Stimulated activated naive CD8-positive, alpha-beta T cell treated with anti-CD3 and anti-CD28 coated beads, Interleukin-15, Interleukin-2, amounts not matched to agents 100 ng/mL and 50 ng/mL, for 24 hours (primary cell): Measurements from ENCODE around the gene CAD.

Experiments
- H3K27ac Mint-ChIP-seq: one replicate; pipeline ENCODE4 v1.8.0; 2021; ENCODE audit warnings: mild to moderate bottlenecking, mixed read lengths
- H3K27me3 Mint-ChIP-seq: one replicate; pipeline ENCODE4 v1.8.0; 2021; ENCODE audit warnings: mixed read lengths
- H3K36me3 Mint-ChIP-seq: one replicate; pipeline ENCODE4 v1.8.0; 2021; ENCODE audit warnings: low read depth, mixed read lengths
- H3K4me1 Mint-ChIP-seq: one replicate; pipeline ENCODE4 v1.8.0; 2021; ENCODE audit warnings: low read depth, mixed read lengths
- H3K4me3 Mint-ChIP-seq: one replicate; pipeline ENCODE4 v1.8.0; 2021; ENCODE audit warnings: mild to moderate bottlenecking, mixed read lengths
- H3K9me3 Mint-ChIP-seq: one replicate; pipeline ENCODE4 v1.8.0; 2021; ENCODE audit warnings: mixed read lengths

The CAD gene

DNA sequence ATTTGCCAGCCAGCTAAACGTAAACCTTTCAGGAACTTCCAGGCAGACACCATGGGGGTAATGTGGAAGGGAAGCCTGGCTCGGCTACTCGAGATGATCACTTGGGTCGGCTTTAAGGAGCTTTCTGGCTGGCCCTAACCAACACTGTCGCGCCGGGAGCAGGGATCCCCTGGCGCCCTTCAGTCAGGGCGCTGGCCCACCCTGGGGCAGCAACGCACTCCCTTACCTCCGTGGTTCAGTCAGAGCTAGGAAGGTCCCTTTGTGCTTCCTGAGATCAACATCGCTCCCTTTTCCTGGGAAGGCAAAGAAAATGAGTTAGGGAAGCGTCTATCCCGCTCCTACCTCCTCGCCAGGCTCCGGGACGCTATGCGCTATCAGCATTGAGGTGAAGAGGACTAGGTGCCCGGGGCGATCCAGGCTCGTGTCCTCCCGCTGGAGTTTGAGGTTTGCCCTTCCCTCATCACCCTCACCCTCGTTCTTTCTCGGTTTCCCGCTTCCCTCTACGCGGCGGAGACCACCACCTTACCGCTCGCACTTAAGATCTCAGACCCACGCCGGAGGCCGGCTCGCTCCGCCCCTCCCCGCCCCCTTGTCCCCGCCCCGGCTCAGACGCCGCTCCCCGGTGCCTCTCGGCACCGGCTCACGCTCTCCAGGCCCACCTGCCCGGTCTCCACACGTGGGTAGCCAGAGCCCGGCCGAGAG is 5.8 kb upstream of the CAD start:
- Mint-ChIP-seq H3K36me3 (peaks cover 59% of the 10 kb centered on the region), H3K27ac (peak overlapping the region; percentile 89), H3K9me3 (no peaks in the 10 kb centered on the region), H3K4me3 (peak overlapping the region; percentile 96), H3K27me3 (no peaks in the 10 kb centered on the region), H3K4me1 (peaks cover 38% of the 10 kb centered on the region)

DNA sequence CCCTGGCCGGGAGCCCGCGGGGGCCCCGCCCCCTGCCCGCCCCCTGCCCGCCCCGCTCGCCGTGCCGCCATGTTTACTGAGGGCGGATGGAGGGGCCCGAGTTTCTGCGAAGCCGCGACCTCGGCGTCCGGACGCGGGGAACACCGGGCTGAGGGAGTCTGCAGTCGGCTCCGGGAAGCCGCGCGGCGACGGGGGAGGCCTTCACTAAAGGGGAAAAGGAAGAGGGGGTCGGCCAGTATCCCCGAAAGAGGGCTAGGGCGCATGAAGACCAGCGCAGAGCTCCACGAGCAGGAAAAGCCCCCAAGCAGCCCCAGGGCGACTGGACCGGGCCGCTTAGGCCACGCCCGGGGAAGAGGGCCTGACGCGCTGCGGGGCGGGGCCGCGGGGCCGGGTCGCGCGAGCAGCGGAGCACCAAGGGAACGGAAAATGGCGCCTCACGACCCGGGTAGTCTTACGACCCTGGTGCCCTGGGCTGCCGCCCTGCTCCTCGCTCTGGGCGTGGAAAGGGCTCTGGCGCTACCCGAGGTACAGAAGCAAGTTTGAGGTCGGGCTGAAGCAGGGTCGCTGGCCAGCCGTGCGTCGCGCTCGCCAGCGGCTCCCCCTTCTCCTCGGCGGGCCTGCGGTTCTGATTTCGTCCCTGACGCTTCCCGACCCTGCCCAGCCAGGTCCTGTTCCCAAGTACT is 5.1 kb upstream of the CAD start, which contains the start of the genes ATRAID and SLC5A6:
Gene ATRAID, plus strand, starts transcription at position 99 of the 683 bp plus-strand sequence. Its CDS starts 328 bp downstream, at position 427.
Gene SLC5A6, minus strand, starts transcription at position 326 of the 683 bp plus-strand sequence. CDS start 4,618 bp downstream, outside the sequence.
- Mint-ChIP-seq H3K27me3 (no peaks in the 10 kb centered on the region), H3K9me3 (no peaks in the 10 kb centered on the region), H3K4me3 (peak within 1 kb of the TSS; percentile 96), H3K27ac (peak within 1 kb of the TSS; percentile 100), H3K36me3 (peaks cover 58% of the 10 kb centered on the region), H3K4me1 (peaks cover 45% of the 10 kb centered on the region)

DNA sequence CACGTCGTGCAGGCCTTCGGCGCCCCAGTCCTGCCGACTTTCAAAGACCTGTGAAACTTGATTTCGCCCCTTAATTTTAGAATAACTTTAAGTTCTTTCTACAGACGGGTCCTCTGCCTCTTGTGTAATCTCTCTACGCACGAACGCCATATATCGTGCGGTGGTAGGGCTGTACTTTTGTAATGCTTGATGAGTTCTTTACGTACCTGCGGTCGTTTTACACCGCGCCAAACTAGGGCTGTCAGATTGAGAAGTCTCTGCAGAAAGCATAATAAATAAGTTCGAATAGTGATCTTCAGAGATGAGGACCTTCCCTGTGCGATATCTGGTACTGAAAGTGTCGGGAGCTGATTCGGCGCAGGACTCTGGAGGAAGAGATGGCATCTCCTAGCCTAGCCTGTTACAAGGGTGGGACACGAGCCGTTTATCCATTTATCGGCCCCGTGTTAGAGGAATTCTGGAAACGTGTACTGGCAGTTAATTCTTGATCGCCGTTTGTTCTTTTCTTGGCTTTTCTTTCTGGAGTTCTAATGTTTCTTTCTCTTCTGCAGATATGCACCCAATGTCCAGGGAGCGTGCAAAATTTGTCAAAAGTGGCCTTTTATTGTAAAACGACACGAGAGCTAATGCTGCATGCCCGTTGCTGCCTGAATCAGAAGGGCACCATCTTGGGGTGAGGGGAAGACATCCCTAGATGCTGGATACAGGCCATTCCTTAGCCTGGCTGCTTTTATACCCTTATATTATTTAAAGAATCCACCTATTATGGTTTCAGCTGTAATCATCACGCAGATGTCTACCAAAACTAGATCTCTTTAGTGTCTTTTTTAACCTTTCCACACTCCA is 4.3 kb upstream of the CAD start:
- Mint-ChIP-seq H3K27ac (peak overlapping the region; percentile 100), H3K4me3 (peak overlapping the region; percentile 96), H3K27me3 (no peaks in the 10 kb centered on the region), H3K4me1 (peaks cover 46% of the 10 kb centered on the region), H3K9me3 (no peaks in the 10 kb centered on the region), H3K36me3 (peaks cover 58% of the 10 kb centered on the region)

DNA sequence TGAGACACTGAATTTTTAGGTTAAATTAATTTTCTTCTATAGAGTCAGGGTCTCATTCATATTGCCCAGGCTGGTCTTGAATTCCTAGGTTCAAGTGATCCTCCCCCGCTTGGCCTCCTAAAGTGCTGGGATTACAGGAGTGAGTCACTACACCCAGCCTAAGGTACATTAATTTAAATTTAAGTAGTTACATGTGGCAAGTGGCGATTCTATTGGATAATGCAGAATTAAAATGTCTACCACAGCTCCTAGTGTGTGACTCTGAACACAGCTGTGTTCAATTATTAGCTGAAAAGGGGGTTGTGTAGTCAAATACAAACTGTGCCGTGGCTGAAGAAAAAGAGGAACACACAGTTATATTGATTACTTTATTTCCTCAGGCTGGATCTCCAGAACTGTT is 2.2 kb upstream of the CAD start:
- Mint-ChIP-seq H3K36me3 (peaks cover 52% of the 10 kb centered on the region), H3K4me1 (peaks cover 54% of the 10 kb centered on the region), H3K4me3 (no peak overlapping the region), H3K27me3 (no peaks in the 10 kb centered on the region), H3K9me3 (no peaks in the 10 kb centered on the region), H3K27ac (no peak overlapping the region)

DNA sequence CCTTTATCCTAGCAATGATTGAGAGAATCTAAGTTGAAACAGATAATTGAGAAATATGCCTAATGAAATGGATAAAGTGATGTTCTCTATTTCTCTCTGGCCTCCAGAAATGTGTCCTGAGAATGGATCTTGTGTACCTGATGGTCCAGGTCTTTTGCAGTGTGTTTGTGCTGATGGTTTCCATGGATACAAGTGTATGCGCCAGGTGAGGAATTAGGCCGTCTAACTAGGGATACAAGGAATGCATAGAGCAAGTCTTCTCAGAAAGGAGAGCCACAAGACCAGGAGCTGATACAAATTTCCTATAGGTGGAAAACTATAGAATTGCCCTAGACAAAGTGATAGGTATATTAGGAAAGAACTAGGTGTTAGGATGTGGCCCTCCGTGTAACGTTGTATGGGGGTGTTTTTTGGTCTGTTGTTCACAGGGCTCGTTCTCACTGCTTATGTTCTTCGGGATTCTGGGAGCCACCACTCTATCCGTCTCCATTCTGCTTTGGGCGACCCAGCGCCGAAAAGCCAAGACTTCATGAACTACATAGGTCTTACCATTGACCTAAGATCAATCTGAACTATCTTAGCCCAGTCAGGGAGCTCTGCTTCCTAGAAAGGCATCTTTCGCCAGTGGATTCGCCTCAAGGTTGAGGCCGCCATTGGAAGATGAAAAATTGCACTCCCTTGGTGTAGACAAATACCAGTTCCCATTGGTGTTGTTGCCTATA is 592 bp upstream of the CAD start:
- Mint-ChIP-seq H3K4me1 (peaks cover 54% of the 10 kb centered on the region), H3K27ac (peak overlapping the region; percentile 97), H3K4me3 (peak overlapping the region; percentile 97), H3K27me3 (no peaks in the 10 kb centered on the region), H3K9me3 (no peaks in the 10 kb centered on the region), H3K36me3 (peaks cover 63% of the 10 kb centered on the region)

DNA sequence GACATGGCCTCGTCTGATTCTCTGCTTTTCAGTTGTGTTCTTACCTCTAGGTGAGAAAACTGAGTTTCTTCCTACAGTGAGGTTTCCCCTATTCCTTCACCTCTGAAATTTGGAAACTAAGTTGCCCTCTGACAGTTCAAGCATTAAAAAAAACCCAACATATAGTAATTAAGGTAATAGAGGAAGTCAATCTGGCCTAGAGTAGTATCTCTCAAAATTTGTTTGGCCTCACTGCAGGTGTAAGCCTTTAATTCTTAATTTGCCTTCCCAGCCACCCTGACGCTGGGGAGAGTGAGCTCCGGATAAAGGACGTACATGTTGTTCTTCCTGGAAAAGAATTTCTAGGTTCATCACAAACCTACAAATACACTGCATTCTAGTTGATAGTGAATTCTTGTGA is 1.4 kb downstream of the CAD start:
- Mint-ChIP-seq H3K4me1 (peaks cover 47% of the 10 kb centered on the region), H3K27ac (peak overlapping the region; percentile 97), H3K9me3 (no peaks in the 10 kb centered on the region), H3K36me3 (peaks cover 77% of the 10 kb centered on the region), H3K4me3 (peak overlapping the region; percentile 97), H3K27me3 (no peaks in the 10 kb centered on the region)

DNA sequence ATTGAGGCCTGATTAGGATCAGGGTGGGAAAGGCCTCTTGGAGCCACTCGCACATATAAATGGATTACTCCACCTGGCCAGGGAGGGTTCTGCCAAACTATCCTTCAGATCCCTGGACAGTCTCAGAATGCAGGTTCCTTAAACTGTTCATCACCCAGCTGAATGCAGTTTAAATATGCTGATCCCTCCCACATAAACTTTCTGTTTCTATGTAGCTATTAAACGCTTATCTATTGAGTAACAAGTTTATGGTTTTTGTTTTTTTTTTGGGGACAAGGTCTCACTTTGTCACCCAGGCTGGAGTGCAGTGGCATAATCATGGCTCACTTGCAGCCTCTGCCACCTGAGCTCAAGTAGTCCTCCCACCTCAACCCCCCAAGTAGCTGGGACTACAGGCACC is 1.9 kb downstream of the CAD start:
- Mint-ChIP-seq H3K36me3 (peaks cover 76% of the 10 kb centered on the region), H3K27me3 (no peaks in the 10 kb centered on the region), H3K4me1 (peaks cover 43% of the 10 kb centered on the region), H3K4me3 (peak overlapping the region; percentile 97), H3K9me3 (no peaks in the 10 kb centered on the region), H3K27ac (peak overlapping the region; percentile 97)

DNA sequence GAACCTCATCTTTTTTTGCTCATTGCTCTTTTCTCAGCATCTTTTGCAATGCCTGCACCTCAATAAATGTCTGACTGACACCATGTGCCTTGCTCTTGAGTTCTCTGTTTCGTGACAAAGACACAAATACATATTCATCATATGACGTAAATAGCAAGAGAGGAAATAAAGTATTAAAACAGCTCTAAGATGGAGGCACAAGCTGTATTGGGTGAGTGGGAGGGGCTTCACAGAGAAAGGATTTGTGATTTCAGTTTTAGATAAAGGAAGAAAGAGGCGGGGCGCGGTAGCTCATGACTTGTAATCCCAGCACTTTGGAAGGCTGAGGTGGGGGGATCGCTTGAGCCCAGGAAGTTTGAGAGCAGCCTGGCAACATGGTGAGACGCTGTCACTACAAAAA is 2.9 kb downstream of the CAD start:
- Mint-ChIP-seq H3K9me3 (no peaks in the 10 kb centered on the region), H3K4me1 (peaks cover 41% of the 10 kb centered on the region), H3K4me3 (peak overlapping the region; percentile 61), H3K27me3 (no peaks in the 10 kb centered on the region), H3K36me3 (peaks cover 83% of the 10 kb centered on the region), H3K27ac (peak overlapping the region; percentile 52)

DNA sequence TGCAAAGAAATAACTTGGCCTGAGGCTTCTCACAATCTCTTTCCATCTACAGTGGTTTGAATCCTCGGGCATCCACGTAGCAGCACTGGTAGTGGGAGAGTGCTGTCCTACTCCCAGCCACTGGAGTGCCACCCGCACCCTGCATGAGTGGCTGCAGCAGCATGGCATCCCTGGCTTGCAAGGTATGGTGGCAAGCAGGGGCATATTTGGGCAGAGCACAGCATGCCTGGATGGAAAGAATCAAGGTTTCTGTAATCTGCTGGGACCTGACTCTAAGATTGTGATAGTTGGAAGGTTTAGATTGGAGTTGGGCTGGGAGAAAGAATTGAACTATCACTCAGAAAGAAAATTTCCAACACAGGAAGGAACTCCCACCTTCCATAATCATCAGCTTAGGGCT is 4.0 kb downstream of the CAD start:
- Mint-ChIP-seq H3K27ac (no peak overlapping the region), H3K27me3 (no peaks in the 10 kb centered on the region), H3K4me1 (peaks cover 37% of the 10 kb centered on the region), H3K9me3 (no peaks in the 10 kb centered on the region), H3K36me3 (peaks cover 84% of the 10 kb centered on the region), H3K4me3 (no peak overlapping the region)

DNA sequence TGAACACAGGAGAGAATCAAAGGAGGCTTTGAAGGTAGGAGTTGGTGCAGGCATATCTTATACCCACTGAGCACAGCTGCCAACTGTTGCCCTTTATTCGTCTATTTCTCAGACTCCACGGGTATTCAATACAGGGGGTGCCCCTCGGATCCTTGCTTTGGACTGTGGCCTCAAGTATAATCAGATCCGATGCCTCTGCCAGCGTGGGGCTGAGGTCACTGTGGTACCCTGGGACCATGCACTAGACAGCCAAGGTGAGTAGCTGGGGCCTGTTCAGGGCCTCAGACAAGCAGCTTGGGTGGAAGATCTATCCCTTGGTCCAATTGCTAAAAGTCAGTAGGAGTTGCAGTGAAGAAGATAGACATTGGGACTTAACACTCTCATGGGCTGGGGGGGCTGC is 5.2 kb downstream of the CAD start:
- H3K9me3 Mint-ChIP-seq = no peaks in the 10 kb centered on the region
- H3K36me3 Mint-ChIP-seq = peaks cover 86% of the 10 kb centered on the region
- H3K27me3 Mint-ChIP-seq = no peaks in the 10 kb centered on the region
- no peak overlapping the region for H3K4me3 Mint-ChIP-seq
- no peak overlapping the region for H3K27ac Mint-ChIP-seq
- H3K4me1 Mint-ChIP-seq = peaks cover 27% of the 10 kb centered on the region

DNA sequence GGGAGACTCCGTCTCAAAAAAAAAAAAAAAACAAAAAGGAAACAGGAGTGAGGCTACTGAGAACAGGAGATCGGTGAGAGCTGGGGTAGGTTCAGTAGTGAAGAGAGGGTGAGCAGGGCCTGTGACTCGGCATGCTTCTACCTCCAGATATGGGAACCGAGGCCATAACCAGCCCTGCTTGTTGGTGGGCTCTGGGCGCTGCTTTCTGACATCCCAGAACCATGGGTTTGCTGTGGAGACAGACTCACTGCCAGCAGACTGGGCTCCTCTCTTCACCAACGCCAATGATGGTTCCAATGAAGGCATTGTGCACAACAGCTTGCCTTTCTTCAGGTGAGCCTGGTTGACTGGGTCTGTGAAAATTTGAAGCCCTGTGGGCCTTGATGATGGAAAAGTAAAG is 6.2 kb downstream of the CAD start:
- no peaks in the 10 kb centered on the region for H3K9me3 Mint-ChIP-seq
- H3K27me3 Mint-ChIP-seq = no peaks in the 10 kb centered on the region
- no peak overlapping the region for H3K27ac Mint-ChIP-seq
- no peak overlapping the region for H3K4me3 Mint-ChIP-seq
- H3K36me3 Mint-ChIP-seq = peaks cover 86% of the 10 kb centered on the region
- peaks cover 22% of the 10 kb centered on the region for H3K4me1 Mint-ChIP-seq

DNA sequence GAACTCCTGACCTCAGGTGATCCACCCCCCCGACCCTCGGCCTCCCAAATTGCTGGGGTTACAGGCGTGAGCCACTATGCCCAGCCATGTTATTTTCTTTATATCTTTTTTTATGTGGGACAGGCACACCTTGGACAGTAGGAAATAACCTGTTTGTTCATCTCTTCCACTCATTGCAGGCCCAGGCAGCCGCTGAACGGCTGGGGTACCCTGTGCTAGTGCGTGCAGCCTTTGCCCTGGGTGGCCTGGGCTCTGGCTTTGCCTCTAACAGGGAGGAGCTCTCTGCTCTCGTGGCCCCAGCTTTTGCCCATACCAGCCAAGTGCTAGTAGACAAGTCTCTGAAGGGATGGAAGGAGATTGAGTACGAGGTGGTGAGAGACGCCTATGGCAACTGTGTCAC is 8.4 kb downstream of the CAD start:
- no peak overlapping the region for H3K27ac Mint-ChIP-seq
- no peaks in the 10 kb centered on the region for H3K27me3 Mint-ChIP-seq
- H3K4me3 Mint-ChIP-seq = no peak overlapping the region
- H3K4me1 Mint-ChIP-seq = peaks cover 6% of the 10 kb centered on the region
- H3K9me3 Mint-ChIP-seq = no peaks in the 10 kb centered on the region
- H3K36me3 Mint-ChIP-seq = peaks cover 83% of the 10 kb centered on the region

DNA sequence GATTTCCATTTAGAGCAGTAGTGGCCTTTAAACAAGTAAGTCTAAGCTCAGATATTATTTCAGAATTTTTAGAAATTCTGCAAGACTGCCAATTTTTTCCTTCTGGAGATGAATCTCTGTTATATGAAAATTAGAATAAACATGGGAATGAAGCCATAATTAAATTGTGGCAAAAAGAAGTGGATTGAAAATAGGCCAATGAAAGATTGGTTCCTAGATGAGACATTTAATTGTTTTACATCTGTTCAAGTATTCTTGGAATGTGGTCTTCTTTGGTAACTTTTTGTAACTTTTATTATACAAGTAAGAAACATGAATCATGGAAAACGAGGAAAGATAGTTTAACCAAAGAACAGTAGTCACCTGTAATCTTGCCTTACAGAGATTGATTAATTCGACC is 10.3 kb downstream of the CAD start:
- Mint-ChIP-seq H3K4me3 (no peak overlapping the region), H3K36me3 (peaks cover 85% of the 10 kb centered on the region), H3K27me3 (no peaks in the 10 kb centered on the region), H3K27ac (no peak overlapping the region), H3K9me3 (no peaks in the 10 kb centered on the region), H3K4me1 (no peaks in the 10 kb centered on the region)

DNA sequence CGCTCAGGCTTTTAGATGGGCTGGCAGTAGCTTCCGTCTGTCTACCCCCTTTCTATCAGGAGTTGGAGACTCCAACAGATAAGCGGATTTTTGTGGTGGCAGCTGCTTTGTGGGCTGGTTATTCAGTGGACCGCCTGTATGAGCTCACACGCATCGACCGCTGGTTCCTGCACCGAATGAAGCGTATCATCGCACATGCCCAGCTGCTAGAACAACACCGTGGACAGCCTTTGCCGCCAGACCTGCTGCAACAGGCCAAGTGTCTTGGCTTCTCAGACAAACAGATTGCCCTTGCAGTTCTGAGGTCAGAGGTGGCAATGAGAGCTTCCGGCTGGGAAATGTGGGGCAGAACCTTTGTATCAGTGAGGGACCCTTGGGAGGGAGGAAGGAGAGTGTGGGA is 14.8 kb downstream of the CAD start:
- Mint-ChIP-seq H3K9me3 (no peaks in the 10 kb centered on the region), H3K27ac (no peak overlapping the region), H3K4me1 (no peaks in the 10 kb centered on the region), H3K36me3 (peaks cover 80% of the 10 kb centered on the region), H3K4me3 (no peak overlapping the region), H3K27me3 (no peaks in the 10 kb centered on the region)
